HG03066 (cell line): ENCODE results near the gene ABCA10.

Experiments used
- ATAC-seq: cut with Tn5 transposase; IDR thresholded peaks from one replicate; pipeline ENCODE4 v1.9.1; 2021; ENCODE audit warnings: low read depth; ENCODE audit not compliant: unreplicated experiment

ABCA10 gene

GRCh38 chr17:69105907-69106730 is 122.5 kb downstream of the ABCA10 start:
- no peak for ATAC-seq

- no peak for ATAC-seq
These were observed 124.9 kb downstream of the ABCA10 start for GRCh38 chr17:69103557-69104233.

GRCh38 chr17:69098625-69099024 is 130.0 kb downstream of the ABCA10 start:
- no peak for ATAC-seq
